GM21737 (cell line): ENCODE data around the gene CASZ1.

Source experiments
- ATAC-seq: cut with Tn5 transposase; IDR thresholded peaks from one replicate; pipeline ENCODE4 v1.9.1; 2021; ENCODE audit warnings: mild to moderate bottlenecking, moderate library complexity; ENCODE audit not compliant: unreplicated experiment

CASZ1 gene

DNA sequence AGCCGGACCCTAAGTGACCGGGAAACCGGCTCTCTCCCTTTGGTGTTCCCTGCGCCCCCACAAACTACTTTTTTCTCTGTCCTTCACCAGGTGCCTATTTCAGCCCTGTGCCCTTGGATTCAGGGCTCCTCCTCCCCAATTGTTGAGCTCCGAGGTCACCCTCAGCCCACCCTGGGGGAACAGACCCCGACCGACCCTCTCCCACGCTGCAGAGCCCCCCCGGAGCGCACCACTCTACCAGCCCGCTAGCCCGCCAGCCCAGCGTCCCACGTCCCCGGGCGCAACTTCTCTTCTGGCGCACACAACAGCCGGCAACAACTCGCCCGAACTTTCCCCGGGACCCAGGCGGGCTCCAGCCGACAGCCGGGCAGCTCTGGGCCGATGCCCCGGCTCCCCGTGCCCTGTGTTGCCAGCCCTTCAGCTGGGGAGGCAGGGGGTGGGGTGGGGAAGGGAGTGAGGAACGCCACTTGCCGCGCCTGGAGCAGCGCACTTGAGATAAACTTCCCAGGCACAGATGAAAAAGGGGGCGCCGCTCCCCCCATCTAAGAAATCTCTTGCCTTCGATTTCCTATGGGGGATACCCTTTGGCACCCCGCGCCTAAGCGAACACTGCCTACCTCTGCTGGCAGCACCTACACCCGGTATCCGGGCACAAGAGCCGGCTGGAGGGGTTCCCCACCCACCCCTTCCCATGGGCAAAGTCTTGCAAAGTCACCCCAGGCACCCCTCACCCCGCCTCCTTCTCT is 997 bp downstream of the CASZ1 start:
- ATAC-seq, result no peak

- ATAC-seq, result no peak
Observed at GRCh38 chr1:10794724-10795275, 1.6 kb downstream of the CASZ1 start.

DNA sequence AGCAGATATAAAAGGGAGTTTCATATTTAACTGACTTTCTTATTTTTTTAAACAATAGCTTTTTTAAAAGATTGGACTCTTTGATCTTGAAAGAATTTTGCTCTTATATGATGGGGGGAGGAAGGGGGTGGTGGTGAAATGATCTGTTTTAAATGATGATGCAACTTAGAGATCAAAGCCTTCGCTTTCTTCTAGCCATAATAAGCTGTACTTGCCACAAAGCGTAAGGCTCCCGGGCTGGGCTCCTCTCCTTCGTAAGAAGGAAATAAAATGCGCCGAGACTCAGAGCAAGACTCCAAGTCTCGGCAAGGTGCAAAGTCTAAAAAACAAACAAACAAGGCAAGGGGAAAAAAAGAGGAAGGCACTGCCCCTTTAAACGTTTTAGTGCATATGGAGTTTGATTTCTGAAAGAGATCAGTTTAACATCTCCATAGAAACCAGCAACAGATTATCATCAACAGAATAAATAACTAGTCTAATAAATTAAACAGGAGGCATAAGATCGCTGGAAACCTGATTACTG is 3.3 kb downstream of the CASZ1 start:
- ATAC-seq, result no peak

- ATAC-seq, result no peak
Observed at GRCh38 chr1:10791105-10791951, 5.1 kb downstream of the CASZ1 start.

GRCh38 chr1:10789803-10790702 is 6.4 kb downstream of the CASZ1 start:
- ATAC-seq, result no peak

GRCh38 chr1:10789047-10789791 is 7.2 kb downstream of the CASZ1 start:
- ATAC-seq, result no peak

DNA sequence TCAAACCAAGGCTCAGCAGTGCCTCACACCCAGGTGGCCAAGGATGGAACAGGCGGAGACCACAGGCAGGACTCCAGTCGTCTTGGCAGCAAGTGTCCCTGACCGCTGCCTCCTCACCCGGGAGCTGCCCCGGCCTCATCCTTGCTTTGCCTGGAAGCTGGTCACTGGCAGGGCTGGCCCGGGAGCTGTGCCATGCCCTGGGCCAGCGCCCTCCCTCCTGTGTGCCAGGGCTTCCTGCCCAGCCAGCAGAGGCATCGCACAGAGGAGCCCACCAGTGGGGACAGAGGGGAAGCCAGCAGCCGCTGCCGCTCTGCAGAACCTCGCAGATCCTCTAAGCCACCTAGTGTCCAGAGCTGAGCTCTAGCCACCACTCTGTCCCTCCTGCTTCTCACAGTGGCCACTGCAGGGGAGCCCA is 7.8 kb downstream of the CASZ1 start:
- ATAC-seq, result no peak

- ATAC-seq, result no peak
Observed at GRCh38 chr1:10787286-10787685, 9.2 kb downstream of the CASZ1 start.

- ATAC-seq, result no peak
Observed at GRCh38 chr1:10785728-10786638, 10.5 kb downstream of the CASZ1 start.

DNA sequence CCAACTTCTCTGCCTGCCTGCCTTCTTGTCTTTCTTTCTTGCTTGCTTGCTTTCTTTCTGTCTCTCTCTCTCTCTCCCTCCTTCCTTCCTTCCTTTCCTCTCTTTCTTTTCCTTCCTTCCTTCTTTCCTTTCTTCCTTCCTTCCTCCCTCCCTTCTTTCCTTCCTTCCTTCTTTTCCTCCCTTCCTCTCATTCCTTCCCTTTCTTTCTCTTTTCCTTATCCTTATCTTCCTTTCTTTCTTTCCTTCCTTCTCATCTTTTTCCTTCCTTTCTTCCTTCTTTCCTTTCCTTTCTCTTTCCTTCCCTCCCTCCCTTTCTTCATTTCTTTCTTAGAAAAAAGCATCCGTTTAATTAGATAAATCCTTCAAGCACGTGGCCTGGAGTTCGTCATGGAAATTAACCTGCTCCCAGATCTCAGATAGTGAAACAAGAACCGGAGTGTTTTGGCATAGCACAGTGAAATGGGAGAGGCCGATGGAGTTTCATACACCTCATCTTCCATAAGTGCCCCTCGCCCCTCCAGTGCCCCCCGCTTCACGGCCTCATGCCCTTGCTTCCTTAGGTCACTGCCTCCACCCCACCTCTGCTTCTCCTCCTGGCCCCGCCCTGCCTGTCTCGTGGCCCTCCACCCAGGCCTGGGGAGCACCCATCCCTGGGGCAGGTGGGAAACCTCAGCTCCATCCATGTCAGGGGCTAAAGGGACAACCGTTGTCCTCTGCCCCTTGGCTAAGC is 11.3 kb downstream of the CASZ1 start:
- ATAC-seq, result no peak

DNA sequence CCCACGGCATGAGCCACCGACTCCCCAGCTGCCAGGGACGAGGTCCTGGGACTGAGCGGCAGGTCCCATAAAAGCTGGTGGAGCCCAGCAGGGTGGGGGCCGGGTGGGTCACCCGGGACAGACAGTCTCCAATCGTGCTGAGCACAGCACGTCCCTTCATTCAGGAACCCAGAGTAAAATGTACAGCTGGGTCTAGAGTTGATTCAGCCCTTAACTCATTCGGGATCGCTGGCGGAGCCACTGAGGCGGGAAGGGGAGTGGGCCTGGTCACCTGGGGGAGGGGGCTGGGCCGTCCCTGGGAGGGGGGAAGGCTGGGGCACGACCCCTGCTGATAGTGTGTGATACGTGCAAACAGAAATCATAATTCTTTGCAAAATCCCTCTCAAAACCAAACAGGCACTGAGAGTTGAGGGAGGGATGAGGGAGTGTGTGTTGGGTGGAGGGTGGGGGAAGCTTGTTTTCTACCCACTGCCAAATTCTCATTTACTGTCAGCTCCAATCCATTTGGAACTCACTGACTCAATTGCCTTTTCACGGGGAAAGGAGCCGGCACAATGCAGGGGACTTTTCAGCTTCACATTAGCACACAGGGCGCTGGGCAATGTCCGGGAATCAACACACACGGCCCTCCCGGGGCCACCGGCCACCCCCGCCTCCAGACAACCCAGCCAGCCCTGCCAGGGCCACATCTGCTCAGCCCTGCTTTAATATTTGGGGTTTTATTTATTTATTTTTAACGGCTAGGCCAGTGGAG is 13.8 kb downstream of the CASZ1 start:
- no peak for ATAC-seq

- no peak for ATAC-seq
Observed at GRCh38 chr1:10781137-10781536, 15.3 kb downstream of the CASZ1 start.

DNA sequence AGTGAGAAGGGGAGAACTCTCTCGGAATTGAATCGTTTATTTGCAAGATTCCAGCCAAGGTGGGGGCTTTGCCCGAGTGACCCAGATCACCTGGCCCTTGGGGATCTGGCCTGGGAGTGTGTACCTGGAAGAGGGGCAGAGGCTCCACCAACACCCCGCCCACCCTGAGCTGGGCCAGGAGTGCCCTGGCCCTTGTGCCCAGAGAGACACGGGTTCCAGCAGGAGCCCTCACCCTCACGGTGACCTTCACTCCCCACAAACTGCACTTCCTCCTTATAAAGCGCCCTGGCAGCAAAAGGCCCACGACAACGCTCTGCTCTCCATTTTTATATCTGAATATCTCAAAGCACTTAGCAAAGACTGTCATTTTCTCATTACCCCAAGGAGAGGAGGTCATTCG is 16.6 kb downstream of the CASZ1 start:
- ATAC-seq, result no peak

DNA sequence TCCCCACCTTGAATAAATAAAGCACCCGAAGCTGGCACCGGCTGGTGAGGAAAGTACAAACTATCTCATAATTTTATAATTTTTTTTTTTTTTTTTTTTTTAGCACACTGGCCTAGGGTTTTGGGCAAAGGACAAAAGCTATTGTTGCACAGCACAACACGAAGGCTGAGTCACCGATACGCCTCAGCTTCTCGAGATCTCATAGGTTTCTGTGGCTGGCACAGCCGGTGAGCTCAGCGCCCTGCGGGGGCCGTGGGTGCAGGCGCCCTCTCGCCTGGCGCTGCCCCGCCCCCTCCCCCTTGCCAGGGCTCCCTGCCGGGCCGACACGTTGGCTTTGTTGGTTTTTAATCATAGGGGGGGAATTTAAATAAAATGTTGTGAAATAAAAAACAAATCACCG is 17.2 kb downstream of the CASZ1 start:
- ATAC-seq, result no peak

GRCh38 chr1:10778640-10779039 is 17.8 kb downstream of the CASZ1 start:
- ATAC-seq, result no peak

GRCh38 chr1:10777749-10778574 is 18.5 kb downstream of the CASZ1 start:
- ATAC-seq, result no peak
